ENCODE measurements around the gene GLIS2. TPM values are rescaled to one million over a fixed set of nuclear protein-coding genes. Genes with fewer than 3 reads are reported as not detected.

Gene GLIS2
- total and polyA plus RNA-seq, 5 donors from 2014 or later: 0.03 TPM; not detected in 4

DNA sequence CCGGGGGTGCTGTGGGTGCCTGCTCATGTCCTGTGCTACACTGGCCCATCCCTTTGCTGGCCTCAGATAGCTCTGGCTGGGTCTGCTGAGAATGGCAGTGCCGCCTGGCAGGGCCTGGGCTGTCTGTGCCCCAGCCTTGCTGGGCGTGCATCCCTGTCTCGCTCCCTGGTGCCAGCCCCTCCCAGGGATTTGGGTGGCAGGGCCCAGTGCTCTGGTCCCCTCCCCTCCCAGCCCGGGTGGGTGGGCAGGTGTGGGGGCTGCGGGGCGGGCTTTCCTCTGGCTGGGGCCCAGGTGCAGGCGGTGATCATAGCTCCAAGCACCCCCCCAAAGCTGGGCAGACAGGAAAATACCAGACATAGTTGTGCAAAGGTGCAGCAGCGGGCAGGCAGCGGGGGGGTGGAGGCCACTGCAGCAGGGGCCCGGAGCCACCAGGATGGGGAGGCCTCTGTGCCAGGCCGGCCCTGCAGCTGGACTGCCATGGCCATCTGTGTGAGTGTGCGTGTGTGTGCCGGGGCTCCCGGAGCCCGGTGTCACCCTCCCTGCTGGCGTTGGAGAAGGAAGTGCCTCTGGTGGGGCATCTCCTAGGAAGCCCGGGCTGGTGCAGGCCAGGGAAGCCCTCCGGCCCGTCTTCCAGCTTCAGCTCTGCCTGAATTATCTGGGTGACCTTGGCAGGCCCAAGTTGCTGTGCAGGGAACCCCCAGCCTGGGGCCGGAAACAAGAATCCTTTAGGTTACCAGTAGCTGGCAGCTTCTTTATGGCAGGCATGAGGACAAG is 7.4 kb downstream of the GLIS2 start:
- DNase-seq (no peak), ATAC-seq (ENCODE audit: low read depth in 2 of 2) (no peak)
- Mint-ChIP-seq H3K27ac (no peak overlapping the region), H3K9me3 (no peaks in the 10 kb centered on the region), H3K4me3 (no peak overlapping the region), H3K36me3 (no peaks in the 10 kb centered on the region), H3K4me1 (peaks cover 0 to 10% (median 0%) of the 10 kb centered on the region in 4 donors), H3K27me3 (no peaks in the 10 kb centered on the region)
- H3K9me3 ChIP-seq (ENCODE audit: control insufficient read depth in 2 of 2, low read length in 2 of 2): no peaks in the 10 kb centered on the region
- H3K4me3 ChIP-seq (ENCODE audit: low read depth, low read length): no peak overlapping the region
- peaks cover 22% of the 10 kb centered on the region for H3K4me1 ChIP-seq (ENCODE audit: control insufficient read depth, insufficient read depth, low read length, poor library complexity, severe bottlenecking)
- H3K27ac ChIP-seq (ENCODE audit: insufficient read depth, low read length, poor library complexity, severe bottlenecking): no peak overlapping the region
- H3K36me3 ChIP-seq (ENCODE audit: control insufficient read depth, insufficient read depth, low read length): no peaks in the 10 kb centered on the region
- H3K27me3 ChIP-seq (ENCODE audit: control insufficient read depth, insufficient read depth, low read length): no peaks in the 10 kb centered on the region

GRCh38 chr16:4323845-4324488 is 8.1 kb downstream of the GLIS2 start:
- Mint-ChIP-seq H3K27me3 (no peaks in the 10 kb centered on the region), H3K9me3 (no peaks in the 10 kb centered on the region), H3K36me3 (no peaks in the 10 kb centered on the region), H3K27ac (no peak overlapping the region), H3K4me3 (no peak overlapping the region), H3K4me1 (peaks cover 0 to 12% (median 0%) of the 10 kb centered on the region in 4 donors)
- Histone ChIP-seq H3K9me3 (ENCODE audit: control insufficient read depth in 2 of 2, low read length in 2 of 2) (no peaks in the 10 kb centered on the region), H3K36me3 (ENCODE audit: control insufficient read depth, insufficient read depth, low read length) (no peaks in the 10 kb centered on the region), H3K27me3 (ENCODE audit: control insufficient read depth, insufficient read depth, low read length) (no peaks in the 10 kb centered on the region), H3K4me3 (ENCODE audit: low read depth, low read length) (no peak overlapping the region), H3K27ac (ENCODE audit: insufficient read depth, low read length, poor library complexity, severe bottlenecking) (no peak overlapping the region), H3K4me1 (ENCODE audit: control insufficient read depth, insufficient read depth, low read length, poor library complexity, severe bottlenecking) (peaks cover 22% of the 10 kb centered on the region)
- ATAC-seq (ENCODE audit: low read depth in 2 of 2) (no peak), DNase-seq (no peak)

GRCh38 chr16:4324492-4325252 is 8.8 kb downstream of the GLIS2 start:
- peak overlapping the region in 1 of 4 donors; percentile 56 for H3K4me3 Mint-ChIP-seq
- Histone ChIP-seq H3K4me3 (ENCODE audit: low read depth, low read length) (no peak overlapping the region), H3K27ac (ENCODE audit: insufficient read depth, low read length, poor library complexity, severe bottlenecking) (no peak overlapping the region), H3K36me3 (ENCODE audit: control insufficient read depth, insufficient read depth, low read length) (no peaks in the 10 kb centered on the region), H3K27me3 (ENCODE audit: control insufficient read depth, insufficient read depth, low read length) (no peaks in the 10 kb centered on the region), H3K9me3 (ENCODE audit: control insufficient read depth in 2 of 2, low read length in 2 of 2) (no peaks in the 10 kb centered on the region), H3K4me1 (ENCODE audit: control insufficient read depth, insufficient read depth, low read length, poor library complexity, severe bottlenecking) (peaks cover 15% of the 10 kb centered on the region)
- H3K27ac Mint-ChIP-seq: no peak overlapping the region
- H3K36me3 Mint-ChIP-seq: no peaks in the 10 kb centered on the region
- peaks cover 0 to 10% (median 0%) of the 10 kb centered on the region in 4 donors for H3K4me1 Mint-ChIP-seq
- DNase-seq (no peak), ATAC-seq (ENCODE audit: low read depth in 2 of 2) (no peak)
- H3K27me3 Mint-ChIP-seq: no peaks in the 10 kb centered on the region
- no peaks in the 10 kb centered on the region for H3K9me3 Mint-ChIP-seq

DNA sequence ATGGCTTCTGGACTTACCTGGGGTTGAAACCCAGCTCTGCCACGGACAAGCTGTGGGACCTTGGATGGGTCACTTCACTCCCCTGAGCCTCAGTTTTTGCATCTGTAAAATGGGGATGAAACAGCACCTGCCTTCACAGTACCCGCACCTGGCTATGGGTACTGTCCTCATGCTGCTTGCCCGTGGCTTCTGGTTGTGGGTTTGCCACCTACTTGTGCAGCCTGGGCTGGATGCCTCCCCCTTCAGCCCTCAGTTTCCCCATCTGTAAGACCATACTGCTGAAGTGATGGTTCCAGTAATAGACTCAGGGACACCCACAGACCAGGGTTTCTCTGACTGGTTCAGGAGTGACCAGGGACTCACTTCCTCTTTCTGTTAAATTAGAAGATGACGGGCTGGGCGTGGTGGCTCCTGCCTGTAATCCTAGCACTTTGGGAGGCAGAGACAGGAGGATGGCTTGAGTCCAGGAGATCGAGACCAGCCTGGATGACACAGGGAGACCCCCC is 9.4 kb downstream of the GLIS2 start:
- no peak for ATAC-seq (ENCODE audit: low read depth in 2 of 2)
- H3K27ac ChIP-seq (ENCODE audit: insufficient read depth, low read length, poor library complexity, severe bottlenecking): no peak overlapping the region
- H3K4me1 ChIP-seq (ENCODE audit: control insufficient read depth, insufficient read depth, low read length, poor library complexity, severe bottlenecking): peaks cover 11% of the 10 kb centered on the region
- H3K9me3 Mint-ChIP-seq: no peaks in the 10 kb centered on the region
- H3K4me3 ChIP-seq (ENCODE audit: low read depth, low read length): no peak overlapping the region
- no peaks in the 10 kb centered on the region for H3K9me3 ChIP-seq (ENCODE audit: control insufficient read depth in 2 of 2, low read length in 2 of 2)
- H3K27me3 Mint-ChIP-seq: no peaks in the 10 kb centered on the region
- H3K27ac Mint-ChIP-seq: no peak overlapping the region
- peak overlapping the region in 1 of 4 donors; percentile 56 for H3K4me3 Mint-ChIP-seq
- DNase-seq: no peak
- no peaks in the 10 kb centered on the region for H3K27me3 ChIP-seq (ENCODE audit: control insufficient read depth, insufficient read depth, low read length)
- H3K36me3 Mint-ChIP-seq: no peaks in the 10 kb centered on the region
- no peaks in the 10 kb centered on the region for H3K36me3 ChIP-seq (ENCODE audit: control insufficient read depth, insufficient read depth, low read length)
- H3K4me1 Mint-ChIP-seq: peaks cover 0 to 12% (median 0%) of the 10 kb centered on the region in 4 donors

DNA sequence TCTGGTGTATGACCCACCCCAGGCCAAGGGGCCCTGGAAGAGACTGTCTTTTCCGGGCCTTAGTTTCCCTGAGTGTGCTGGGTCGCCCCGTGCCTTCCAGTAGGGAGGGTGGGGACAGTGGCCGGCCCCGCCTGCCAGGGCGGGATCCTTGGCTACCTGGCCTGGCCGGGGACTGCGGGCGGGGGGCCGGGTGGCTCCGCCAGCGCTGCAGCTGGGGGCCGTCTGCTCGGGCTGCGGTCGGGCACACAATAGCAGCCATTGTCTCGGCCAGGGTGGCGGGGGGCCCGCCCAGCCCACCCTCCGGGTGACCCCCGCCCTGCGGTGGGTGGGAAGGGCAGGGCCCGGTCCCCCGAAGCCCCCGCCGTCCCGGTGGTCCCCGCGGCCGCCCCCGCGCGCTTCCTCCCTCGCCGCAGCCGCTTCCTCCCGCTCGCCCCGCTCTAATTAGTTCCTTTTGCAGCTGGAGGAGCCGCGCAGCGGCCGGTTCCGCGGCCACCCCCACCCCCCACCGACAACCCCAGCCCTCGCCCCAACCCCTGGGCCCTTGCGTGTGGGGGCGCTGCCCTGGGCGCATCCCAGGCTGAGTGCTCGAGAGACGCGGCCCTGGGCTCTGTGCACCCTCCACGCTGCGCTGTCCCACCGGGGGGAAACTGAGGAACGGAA is 11.6 kb downstream of the GLIS2 start:
- Histone ChIP-seq H3K36me3 (ENCODE audit: control insufficient read depth, insufficient read depth, low read length) (no peaks in the 10 kb centered on the region), H3K27me3 (ENCODE audit: control insufficient read depth, insufficient read depth, low read length) (no peaks in the 10 kb centered on the region), H3K27ac (ENCODE audit: insufficient read depth, low read length, poor library complexity, severe bottlenecking) (no peak overlapping the region), H3K9me3 (ENCODE audit: control insufficient read depth in 2 of 2, low read length in 2 of 2) (no peaks in the 10 kb centered on the region), H3K4me3 (ENCODE audit: low read depth, low read length) (no peak overlapping the region), H3K4me1 (ENCODE audit: control insufficient read depth, insufficient read depth, low read length, poor library complexity, severe bottlenecking) (peaks cover 11% of the 10 kb centered on the region)
- H3K4me1 Mint-ChIP-seq: peaks cover 0 to 12% (median 0%) of the 10 kb centered on the region in 4 donors
- peaks cover 4% of the 10 kb centered on the region for H3K27me3 Mint-ChIP-seq
- no peak overlapping the region for H3K27ac Mint-ChIP-seq
- H3K9me3 Mint-ChIP-seq: no peaks in the 10 kb centered on the region
- ATAC-seq (ENCODE audit: low read depth in 2 of 2) (no peak), DNase-seq (no peak)
- H3K4me3 Mint-ChIP-seq: no peak overlapping the region
- H3K36me3 Mint-ChIP-seq: no peaks in the 10 kb centered on the region

- DNase-seq (peak in 2 of 3 donors; percentile 38 to 39), ATAC-seq (ENCODE audit: low read depth in 2 of 2) (peak; percentile 30 to 40)
- H3K4me3 Mint-ChIP-seq: peak overlapping the region in 3 of 4 donors; percentile 33 to 59 (median 43)
- H3K9me3 Mint-ChIP-seq: no peaks in the 10 kb centered on the region
- H3K4me1 ChIP-seq (ENCODE audit: control insufficient read depth, insufficient read depth, low read length, poor library complexity, severe bottlenecking): peaks cover 11% of the 10 kb centered on the region
- no peaks in the 10 kb centered on the region for H3K36me3 ChIP-seq (ENCODE audit: control insufficient read depth, insufficient read depth, low read length)
- no peaks in the 10 kb centered on the region for H3K9me3 ChIP-seq (ENCODE audit: control insufficient read depth in 2 of 2, low read length in 2 of 2)
- H3K27me3 Mint-ChIP-seq: peaks cover 4% of the 10 kb centered on the region
- peaks cover 0 to 12% (median 0%) of the 10 kb centered on the region in 4 donors for H3K4me1 Mint-ChIP-seq
- H3K27ac Mint-ChIP-seq: no peak overlapping the region
- H3K27ac ChIP-seq (ENCODE audit: insufficient read depth, low read length, poor library complexity, severe bottlenecking): no peak overlapping the region
- H3K36me3 Mint-ChIP-seq: no peaks in the 10 kb centered on the region
- H3K27me3 ChIP-seq (ENCODE audit: control insufficient read depth, insufficient read depth, low read length): no peaks in the 10 kb centered on the region
- no peak overlapping the region for H3K4me3 ChIP-seq (ENCODE audit: low read depth, low read length)
These were observed 12.3 kb downstream of the GLIS2 start for GRCh38 chr16:4328046-4328781.
